Measurements from ENCODE around the gene PRTN3.

DNA sequence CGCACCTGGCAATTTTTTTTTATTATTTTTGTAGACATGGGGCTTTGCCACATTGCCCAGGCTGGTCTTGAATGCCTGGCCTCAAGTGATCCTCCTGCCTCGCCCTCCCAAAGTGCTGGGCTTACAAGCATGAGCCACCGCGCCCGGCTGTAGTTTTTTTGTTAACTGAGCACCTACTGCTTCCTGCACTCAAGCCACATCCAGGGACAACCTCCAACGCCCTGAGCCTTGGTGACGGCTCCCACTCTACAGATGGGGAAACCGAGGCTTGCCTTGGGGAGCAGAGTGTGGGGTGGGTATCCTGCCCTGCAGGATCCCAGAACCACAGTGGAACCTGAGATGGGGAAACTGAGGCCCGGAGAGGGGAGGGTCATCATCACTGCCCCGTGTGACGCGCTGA lies 14.3 kb downstream of the PRTN3 start:
- no peak for TF ChIP-seq SMC3 (IDR thresholded peaks at IDR 0.05; ENCODE audit: low read depth, low read length)
- TF ChIP-seq BHLHE40 (IDR thresholded peaks at IDR 0.05; ENCODE audit: low read depth, low read length): no peak
- TF ChIP-seq, protein P1, sequence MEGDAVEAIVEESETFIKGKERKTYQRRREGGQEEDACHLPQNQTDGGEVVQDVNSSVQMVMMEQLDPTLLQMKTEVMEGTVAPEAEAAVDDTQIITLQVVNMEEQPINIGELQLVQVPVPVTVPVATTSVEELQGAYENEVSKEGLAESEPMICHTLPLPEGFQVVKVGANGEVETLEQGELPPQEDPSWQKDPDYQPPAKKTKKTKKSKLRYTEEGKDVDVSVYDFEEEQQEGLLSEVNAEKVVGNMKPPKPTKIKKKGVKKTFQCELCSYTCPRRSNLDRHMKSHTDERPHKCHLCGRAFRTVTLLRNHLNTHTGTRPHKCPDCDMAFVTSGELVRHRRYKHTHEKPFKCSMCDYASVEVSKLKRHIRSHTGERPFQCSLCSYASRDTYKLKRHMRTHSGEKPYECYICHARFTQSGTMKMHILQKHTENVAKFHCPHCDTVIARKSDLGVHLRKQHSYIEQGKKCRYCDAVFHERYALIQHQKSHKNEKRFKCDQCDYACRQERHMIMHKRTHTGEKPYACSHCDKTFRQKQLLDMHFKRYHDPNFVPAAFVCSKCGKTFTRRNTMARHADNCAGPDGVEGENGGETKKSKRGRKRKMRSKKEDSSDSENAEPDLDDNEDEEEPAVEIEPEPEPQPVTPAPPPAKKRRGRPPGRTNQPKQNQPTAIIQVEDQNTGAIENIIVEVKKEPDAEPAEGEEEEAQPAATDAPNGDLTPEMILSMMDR (conservative IDR thresholded peaks at IDR 0.05; ENCODE audit: low read depth, low read length): no peak
- no peak for TF ChIP-seq POLR2A (IDR thresholded peaks at IDR 0.05; ENCODE audit: low read depth, low read length)
- TF ChIP-seq, protein P2, sequence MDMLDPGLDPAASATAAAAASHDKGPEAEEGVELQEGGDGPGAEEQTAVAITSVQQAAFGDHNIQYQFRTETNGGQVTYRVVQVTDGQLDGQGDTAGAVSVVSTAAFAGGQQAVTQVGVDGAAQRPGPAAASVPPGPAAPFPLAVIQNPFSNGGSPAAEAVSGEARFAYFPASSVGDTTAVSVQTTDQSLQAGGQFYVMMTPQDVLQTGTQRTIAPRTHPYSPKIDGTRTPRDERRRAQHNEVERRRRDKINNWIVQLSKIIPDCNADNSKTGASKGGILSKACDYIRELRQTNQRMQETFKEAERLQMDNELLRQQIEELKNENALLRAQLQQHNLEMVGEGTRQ (IDR thresholded peaks at IDR 0.05; ENCODE audit: low read depth, low read length): no peak
- no peak for TF ChIP-seq MAZ (IDR thresholded peaks at IDR 0.05; ENCODE audit: borderline replicate concordance, low read depth, low read length)
- no peak for TF ChIP-seq CEBPB (IDR thresholded peaks at IDR 0.05; ENCODE audit: low read depth, low read length)
- no peak for TF ChIP-seq RAD21 (IDR thresholded peaks at IDR 0.05; ENCODE audit: low read length)
- TF ChIP-seq, protein P3, sequence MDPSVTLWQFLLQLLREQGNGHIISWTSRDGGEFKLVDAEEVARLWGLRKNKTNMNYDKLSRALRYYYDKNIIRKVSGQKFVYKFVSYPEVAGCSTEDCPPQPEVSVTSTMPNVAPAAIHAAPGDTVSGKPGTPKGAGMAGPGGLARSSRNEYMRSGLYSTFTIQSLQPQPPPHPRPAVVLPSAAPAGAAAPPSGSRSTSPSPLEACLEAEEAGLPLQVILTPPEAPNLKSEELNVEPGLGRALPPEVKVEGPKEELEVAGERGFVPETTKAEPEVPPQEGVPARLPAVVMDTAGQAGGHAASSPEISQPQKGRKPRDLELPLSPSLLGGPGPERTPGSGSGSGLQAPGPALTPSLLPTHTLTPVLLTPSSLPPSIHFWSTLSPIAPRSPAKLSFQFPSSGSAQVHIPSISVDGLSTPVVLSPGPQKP (IDR thresholded peaks at IDR 0.05; ENCODE audit: borderline replicate concordance, low read depth, low read length): no peak
- no peak for TF ChIP-seq RFX5 (IDR thresholded peaks at IDR 0.05; ENCODE audit: low read depth, low read length)
- TF ChIP-seq MAFK (IDR thresholded peaks at IDR 0.05; ENCODE audit: low read depth, low read length): no peak
- no peak for TF ChIP-seq MXI1 (IDR thresholded peaks at IDR 0.05; ENCODE audit: borderline replicate concordance, low read depth, low read length)
- TF ChIP-seq RCOR1 (IDR thresholded peaks at IDR 0.05; ENCODE audit: insufficient replicate concordance, low read length): no peak
- no peak for TF ChIP-seq CHD1 (IDR thresholded peaks at IDR 0.05; ENCODE audit: low read depth, low read length)
